Ishikawa (cell line): Measurements from ENCODE around the gene ERVK3-1.

Source experiments
- CEBPB ChIP-seq: IDR thresholded peaks from 2 replicates; pipeline ENCODE4 v1.6.1; 2012
- CREB1 ChIP-seq: IDR thresholded peaks from 2 replicates; pipeline ENCODE4 v1.6.1; 2012; ENCODE audit warnings: low read depth
- EGR1 ChIP-seq: IDR thresholded peaks from 2 replicates; pipeline ENCODE4 v1.6.1; 2012
- EP300 ChIP-seq: IDR thresholded peaks from 2 replicates; pipeline ENCODE4 v1.6.1; 2012; ENCODE audit warnings: borderline replicate concordance
- FOXM1 ChIP-seq: IDR thresholded peaks from 2 replicates; pipeline ENCODE4 v1.6.1; 2012; ENCODE audit warnings: low read depth, borderline replicate concordance
- NFIC ChIP-seq: IDR thresholded peaks from 2 replicates; pipeline ENCODE4 v1.6.1; 2012
- RAD21 ChIP-seq: IDR thresholded peaks from 2 replicates; pipeline ENCODE4 v1.6.1; 2012; ENCODE audit warnings: low read depth
- TAF1 ChIP-seq: IDR thresholded peaks from 2 replicates; pipeline ENCODE4 v1.6.1; 2012; ENCODE audit warnings: low read depth, mild to moderate bottlenecking
- TCF12 ChIP-seq: IDR thresholded peaks from 2 replicates; pipeline ENCODE4 v1.6.1; 2012; ENCODE audit warnings: low read depth
- TEAD4 ChIP-seq: IDR thresholded peaks from 2 replicates; pipeline ENCODE4 v1.6.1; 2012
- YY1 ChIP-seq: IDR thresholded peaks from 2 replicates; pipeline ENCODE4 v1.6.1; 2012; ENCODE audit warnings: low read depth
- ZBTB7A ChIP-seq: IDR thresholded peaks from 2 replicates; pipeline ENCODE4 v1.6.1; 2012; ENCODE audit warnings: low read depth
- TF ChIP-seq, protein P1 (sequence below): IDR thresholded peaks from 2 replicates; pipeline ENCODE4 v1.6.1; 2012
- TF ChIP-seq, protein P2 (sequence below): IDR thresholded peaks from 2 replicates; pipeline ENCODE4 v1.6.1; 2012; ENCODE audit warnings: low read depth, mild to moderate bottlenecking
- TF ChIP-seq, protein P3 (sequence below): IDR thresholded peaks from 2 replicates; pipeline ENCODE4 v1.6.1; 2012

The ERVK3-1 gene

DNA sequence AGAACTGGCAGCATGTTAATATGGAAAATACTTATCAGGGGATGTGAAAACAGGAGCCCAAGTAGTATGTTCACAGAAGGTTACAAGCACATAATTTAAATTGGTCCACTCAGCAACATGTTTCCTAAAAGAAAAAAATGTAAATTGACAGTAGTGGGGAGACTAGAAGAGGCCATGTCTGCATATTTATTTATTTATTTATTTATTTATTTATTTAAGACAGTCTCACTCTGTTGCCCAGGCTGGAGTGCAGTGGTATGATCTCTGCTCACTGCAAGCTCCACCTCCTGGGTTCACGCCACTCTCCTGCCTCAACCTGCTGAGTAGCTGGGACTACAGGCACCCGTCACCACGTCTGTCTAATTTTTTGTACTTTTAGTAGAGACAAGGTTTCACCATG, 40.1 kb upstream of the ERVK3-1 start:
- TF ChIP-seq, protein P1, sequence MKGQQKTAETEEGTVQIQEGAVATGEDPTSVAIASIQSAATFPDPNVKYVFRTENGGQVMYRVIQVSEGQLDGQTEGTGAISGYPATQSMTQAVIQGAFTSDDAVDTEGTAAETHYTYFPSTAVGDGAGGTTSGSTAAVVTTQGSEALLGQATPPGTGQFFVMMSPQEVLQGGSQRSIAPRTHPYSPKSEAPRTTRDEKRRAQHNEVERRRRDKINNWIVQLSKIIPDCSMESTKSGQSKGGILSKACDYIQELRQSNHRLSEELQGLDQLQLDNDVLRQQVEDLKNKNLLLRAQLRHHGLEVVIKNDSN = no peak
- TF ChIP-seq TCF12 = no peak
- no peak for TF ChIP-seq ZBTB7A
- no peak for TF ChIP-seq YY1
- TF ChIP-seq EP300 = no peak
- no peak for TF ChIP-seq RAD21
- no peak for TF ChIP-seq TEAD4

DNA sequence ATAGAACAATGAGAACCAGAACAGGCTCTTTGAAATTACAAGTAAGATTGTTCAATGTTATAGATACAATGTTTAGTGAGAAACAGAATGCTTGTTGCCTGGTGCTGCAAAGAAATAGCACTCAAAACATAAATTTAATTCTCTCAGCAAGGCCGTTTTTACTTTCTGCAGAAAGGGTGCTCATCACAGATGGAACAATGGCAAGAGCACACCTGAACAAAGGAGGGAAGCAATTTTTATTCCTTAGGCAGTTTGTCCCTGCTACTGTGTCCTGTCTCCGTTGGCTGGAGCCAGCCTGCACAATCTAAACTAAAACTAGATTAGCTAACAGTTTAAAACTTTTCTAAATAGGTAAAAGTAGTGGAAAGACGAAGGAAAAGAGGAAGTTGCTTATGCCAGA, 36.8 kb upstream of the ERVK3-1 start:
- TF ChIP-seq NFIC (no peak), EP300 (no peak), EGR1 (no peak), YY1 (no peak), TCF12 (no peak), ZBTB7A (no peak), CEBPB (no peak), RAD21 (no peak), TEAD4 (no peak), CREB1 (no peak), FOXM1 (no peak), TAF1 (no peak)
- TF ChIP-seq, protein P2, sequence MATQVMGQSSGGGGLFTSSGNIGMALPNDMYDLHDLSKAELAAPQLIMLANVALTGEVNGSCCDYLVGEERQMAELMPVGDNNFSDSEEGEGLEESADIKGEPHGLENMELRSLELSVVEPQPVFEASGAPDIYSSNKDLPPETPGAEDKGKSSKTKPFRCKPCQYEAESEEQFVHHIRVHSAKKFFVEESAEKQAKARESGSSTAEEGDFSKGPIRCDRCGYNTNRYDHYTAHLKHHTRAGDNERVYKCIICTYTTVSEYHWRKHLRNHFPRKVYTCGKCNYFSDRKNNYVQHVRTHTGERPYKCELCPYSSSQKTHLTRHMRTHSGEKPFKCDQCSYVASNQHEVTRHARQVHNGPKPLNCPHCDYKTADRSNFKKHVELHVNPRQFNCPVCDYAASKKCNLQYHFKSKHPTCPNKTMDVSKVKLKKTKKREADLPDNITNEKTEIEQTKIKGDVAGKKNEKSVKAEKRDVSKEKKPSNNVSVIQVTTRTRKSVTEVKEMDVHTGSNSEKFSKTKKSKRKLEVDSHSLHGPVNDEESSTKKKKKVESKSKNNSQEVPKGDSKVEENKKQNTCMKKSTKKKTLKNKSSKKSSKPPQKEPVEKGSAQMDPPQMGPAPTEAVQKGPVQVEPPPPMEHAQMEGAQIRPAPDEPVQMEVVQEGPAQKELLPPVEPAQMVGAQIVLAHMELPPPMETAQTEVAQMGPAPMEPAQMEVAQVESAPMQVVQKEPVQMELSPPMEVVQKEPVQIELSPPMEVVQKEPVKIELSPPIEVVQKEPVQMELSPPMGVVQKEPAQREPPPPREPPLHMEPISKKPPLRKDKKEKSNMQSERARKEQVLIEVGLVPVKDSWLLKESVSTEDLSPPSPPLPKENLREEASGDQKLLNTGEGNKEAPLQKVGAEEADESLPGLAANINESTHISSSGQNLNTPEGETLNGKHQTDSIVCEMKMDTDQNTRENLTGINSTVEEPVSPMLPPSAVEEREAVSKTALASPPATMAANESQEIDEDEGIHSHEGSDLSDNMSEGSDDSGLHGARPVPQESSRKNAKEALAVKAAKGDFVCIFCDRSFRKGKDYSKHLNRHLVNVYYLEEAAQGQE = no peak
- TF ChIP-seq, protein P3, sequence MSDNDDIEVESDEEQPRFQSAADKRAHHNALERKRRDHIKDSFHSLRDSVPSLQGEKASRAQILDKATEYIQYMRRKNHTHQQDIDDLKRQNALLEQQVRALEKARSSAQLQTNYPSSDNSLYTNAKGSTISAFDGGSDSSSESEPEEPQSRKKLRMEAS = no peak
- TF ChIP-seq, protein P1 = no peak

DNA sequence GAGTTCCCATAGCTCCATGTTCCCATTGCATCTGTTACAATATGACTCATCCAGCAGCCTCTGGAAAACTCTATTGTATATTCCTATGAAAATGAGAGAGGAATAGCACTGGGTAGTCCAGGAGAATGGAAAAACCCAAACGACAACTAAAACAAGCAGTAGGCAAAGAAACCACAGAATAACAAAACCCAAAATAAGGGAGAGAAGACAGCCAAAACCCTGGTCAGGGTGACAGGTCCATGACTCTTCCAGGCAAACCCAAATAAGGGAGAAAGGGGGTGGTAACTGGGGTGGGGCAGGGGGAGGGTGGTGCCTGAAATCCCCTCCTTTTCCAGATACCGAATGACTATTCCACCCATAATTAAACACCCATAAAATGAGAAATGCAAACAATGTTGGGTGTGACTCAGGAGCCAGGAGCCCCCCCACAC, 30.4 kb upstream of the ERVK3-1 start:
- TF ChIP-seq FOXM1 (no peak), NFIC (no peak), RAD21 (no peak), EP300 (no peak), TCF12 (no peak), ZBTB7A (no peak), CEBPB (no peak), EGR1 (no peak), TAF1 (no peak), YY1 (no peak), CREB1 (no peak), TEAD4 (no peak)
- TF ChIP-seq, protein P3 = no peak
- TF ChIP-seq, protein P1 = no peak
- TF ChIP-seq, protein P2 = no peak

DNA sequence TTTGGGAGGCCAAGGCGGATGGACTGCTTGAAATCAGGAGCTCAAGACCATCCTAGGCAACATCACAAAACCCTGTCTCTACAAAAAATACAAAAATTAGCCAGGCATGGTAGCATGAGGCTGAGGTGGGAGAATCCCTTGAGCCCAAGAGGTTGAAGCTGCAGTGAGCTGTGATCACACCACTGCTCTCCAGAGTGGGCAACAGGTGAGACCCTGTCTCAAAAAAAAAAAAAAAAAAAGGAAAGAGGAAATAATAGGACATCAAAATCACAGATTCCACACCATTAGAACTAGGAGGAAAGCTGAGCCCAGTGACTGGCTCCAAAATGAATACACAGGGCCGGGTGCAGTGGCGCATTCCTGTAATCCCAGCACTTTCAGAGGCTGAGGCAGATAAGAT, 29.6 kb upstream of the ERVK3-1 start:
- TF ChIP-seq CREB1 = no peak
- no peak for TF ChIP-seq YY1
- no peak for TF ChIP-seq FOXM1
- no peak for TF ChIP-seq CEBPB
- TF ChIP-seq, protein P3 = no peak
- TF ChIP-seq TAF1 = no peak
- TF ChIP-seq EGR1 = no peak

DNA sequence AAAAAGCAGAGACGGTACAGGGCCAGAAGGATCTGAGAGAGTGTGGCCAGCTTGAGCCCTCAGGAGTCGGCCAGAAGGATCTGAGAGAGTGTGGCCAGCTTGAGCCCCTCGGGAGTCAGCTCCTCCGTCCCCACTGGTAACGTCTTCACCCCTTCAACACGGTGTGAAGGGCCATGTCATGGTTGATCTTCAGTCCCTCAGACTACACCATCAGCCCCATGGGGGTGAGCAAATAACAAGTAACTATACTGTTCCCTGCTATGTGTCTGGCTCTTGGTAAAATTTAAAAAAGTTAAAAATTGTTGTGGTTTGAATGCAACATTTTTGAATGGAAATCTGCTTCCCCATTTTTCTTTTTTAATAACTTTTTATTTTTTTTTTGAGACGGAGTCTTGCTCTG, 28.0 kb upstream of the ERVK3-1 start:
- no peak for TF ChIP-seq FOXM1
